Activated naive CD4-positive, alpha-beta T cell (primary cell): ENCODE data around the gene TFAP2E.

Experiments used
- DNase-seq, 4 experiments: peaks; one replicate each; lab custom pipeline; 2025; lab: John Stamatoyannopoulos, UW

TFAP2E gene

DNA sequence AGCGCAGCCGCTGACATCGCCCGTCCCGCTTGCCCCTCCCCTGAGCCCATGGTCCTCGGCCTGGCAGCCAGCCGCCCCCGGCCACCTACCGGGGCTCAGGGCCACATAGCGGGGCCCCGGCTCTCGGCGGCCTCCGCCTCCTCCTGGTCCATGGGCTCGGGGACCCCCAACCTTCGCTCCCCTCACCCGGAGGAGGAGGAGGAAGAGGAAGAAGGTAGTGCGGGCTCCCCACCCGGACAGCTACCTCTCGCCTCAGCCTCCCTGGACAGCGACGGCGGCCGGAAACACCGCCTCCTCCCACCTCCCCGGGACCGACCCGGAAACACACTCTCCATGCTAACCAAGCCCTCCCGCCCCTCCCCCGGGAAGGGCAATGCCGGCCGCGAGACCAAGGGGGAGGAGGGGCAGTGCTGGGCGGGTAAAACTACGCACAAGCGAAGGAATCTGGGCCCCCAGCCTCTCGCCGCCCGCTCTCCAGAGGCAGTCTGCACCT lies 15.9 kb upstream of the TFAP2E start, which contains the start of gene KIAA0319L:
Gene KIAA0319L (minus strand): TSS at position 286 of the 493 bp plus-strand sequence. CDS start 2,912 bp downstream, outside the sequence.
- DNase-seq: no peak

DNA sequence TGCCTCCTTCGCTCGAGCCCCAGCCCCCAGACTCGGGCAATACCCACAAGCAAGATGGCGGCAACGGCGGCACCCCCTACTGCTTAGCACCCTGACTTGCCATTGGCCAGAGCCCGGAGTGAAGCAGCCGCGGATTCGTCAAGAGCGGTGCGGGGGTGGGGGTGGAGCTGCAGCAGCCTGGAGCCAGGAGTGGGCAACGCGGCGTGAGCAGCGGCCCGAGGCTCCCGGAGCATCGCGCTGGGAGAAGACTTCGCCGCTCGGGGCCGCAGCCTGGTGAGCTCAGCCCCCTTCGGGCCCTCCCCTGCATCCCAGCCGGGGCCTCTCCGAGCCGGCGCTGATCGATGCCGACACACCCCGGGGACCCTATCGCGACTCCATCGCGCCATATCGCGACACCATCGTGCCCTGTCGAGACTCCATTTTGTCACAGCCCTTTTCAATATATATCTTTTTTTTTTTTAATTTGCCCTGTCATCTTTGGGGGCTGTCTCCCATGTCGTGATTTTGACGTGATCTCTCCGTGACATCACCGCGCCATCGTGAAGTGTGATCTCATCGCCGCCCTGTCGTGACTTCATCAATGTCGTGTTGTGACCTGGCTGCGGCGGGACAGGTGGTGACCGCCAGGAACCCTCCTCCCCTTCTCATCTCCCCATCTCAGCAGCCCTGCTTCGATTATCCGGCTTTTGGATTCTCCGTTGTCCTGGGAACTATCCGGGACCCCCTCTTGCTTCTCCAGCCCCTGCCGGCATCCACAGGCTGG lies 15.3 kb upstream of the TFAP2E start, which contains the start of gene NCDN:
Gene NCDN (plus strand): TSS at position 189 of the 763 bp plus-strand sequence. CDS start 392 bp downstream, at position 581.
- peak; percentile 89 to 90 (median 90) for DNase-seq

DNA sequence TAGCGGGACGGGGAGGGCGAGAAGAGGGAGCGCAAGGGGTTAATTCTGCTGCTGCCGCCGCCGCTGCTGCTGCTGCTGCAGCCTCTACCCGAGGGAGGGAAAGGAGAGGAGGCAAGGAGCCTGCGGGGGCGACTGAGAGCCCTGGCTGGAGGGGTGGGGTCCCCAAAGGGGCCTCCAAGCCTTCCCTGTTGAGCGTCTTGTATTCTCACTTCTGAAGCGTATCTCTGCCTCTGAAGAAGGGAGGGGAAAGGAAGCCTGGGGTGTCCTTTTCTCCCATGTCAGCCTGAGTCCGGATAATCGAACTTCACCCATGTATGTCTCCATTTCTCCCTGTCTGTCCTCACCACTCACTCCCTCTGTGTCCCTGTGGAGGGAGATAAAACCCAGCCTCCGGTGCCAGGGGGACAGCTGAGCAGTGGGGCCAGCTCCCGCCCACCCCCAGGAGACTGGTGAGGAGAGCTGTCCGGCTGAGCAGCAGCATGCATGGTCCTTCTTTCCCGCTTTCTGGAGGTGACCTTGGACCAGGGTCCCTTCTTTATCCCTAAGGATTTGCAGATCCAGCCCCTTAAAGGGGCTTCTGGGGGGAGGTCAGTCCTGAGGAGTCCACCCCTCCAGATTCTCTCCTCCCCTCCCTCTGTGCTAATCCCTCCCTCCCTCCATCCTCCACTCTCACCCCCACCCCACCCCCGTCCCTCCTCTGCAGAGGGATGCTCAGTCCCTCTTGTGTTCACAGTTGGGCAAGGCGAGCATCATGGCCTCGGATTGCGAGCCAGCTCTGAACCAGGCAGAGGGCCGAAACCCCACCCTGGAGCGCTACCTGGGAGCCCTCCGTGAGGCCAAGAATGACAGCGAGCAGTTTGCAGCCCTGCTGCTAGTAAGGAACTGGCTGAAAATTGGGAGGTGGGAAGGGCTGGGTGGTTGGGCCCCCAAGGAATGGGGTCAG lies 14.5 kb upstream of the TFAP2E start:
- peak in 1 of 4 experiments; percentile 12 for DNase-seq

DNA sequence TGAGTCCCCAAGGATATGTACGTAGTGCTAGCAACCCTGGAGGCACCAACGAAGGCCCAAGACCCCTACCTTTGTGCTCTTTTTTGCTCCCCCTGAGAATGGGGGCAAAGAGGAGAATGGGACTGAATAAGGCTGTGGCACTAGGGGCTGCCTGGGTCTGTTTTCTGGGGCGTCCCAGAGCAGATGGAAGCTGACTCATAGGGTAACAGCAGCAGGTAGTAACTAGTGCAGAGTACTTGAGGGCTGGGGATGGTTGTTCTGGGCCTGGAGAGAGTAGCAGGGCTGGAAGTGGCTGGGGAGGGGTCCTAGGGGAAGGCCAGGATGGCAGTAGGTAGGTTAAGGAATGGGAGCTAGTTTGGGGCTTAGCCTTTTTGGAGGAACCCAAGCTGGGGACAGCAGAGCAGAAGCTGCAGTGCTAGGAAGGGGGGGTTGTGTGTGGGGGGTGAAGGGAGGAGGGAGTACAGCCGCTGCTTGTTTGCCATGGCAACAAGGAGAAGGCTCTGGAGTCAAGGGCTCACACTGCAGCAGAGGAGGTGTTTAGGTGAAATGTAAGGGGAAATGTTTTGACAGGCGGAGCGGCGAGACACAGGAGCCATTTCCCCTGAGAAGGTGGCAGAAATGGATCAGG lies 13.7 kb upstream of the TFAP2E start:
- DNase-seq: no peak

DNA sequence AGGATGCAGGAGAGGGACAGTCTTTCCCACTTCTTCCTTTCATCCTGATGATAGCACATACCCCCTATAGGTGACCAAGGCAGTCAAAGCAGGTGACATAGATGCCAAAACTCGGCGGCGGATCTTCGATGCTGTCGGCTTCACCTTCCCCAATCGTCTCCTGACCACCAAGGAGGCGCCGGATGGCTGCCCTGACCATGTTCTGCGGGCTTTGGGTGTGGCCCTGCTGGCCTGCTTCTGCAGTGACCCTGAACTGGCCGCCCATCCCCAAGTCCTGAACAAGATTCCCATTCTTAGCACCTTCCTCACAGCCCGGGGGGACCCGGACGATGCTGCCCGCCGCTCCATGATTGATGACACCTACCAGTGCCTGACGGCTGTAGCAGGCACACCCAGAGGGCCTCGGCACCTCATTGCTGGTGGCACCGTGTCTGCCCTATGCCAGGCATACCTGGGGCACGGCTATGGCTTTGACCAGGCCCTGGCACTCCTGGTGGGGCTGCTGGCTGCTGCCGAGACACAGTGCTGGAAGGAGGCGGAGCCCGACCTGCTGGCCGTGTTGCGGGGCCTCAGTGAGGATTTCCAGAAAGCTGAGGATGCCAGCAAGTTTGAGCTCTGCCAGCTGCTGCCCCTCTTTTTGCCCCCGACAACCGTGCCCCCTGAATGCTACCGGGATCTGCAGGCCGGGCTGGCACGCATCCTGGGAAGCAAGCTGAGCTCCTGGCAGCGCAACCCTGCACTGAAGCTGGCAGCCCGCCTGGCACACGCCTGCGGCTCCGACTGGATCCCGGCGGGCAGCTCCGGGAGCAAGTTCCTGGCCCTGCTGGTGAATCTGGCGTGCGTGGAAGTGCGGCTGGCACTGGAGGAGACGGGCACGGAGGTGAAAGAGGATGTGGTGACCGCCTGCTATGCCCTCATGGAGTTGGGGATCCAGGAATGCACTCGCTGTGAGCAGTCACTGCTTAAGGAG lies 12.6 kb upstream of the TFAP2E start:
- DNase-seq: no peak

DNA sequence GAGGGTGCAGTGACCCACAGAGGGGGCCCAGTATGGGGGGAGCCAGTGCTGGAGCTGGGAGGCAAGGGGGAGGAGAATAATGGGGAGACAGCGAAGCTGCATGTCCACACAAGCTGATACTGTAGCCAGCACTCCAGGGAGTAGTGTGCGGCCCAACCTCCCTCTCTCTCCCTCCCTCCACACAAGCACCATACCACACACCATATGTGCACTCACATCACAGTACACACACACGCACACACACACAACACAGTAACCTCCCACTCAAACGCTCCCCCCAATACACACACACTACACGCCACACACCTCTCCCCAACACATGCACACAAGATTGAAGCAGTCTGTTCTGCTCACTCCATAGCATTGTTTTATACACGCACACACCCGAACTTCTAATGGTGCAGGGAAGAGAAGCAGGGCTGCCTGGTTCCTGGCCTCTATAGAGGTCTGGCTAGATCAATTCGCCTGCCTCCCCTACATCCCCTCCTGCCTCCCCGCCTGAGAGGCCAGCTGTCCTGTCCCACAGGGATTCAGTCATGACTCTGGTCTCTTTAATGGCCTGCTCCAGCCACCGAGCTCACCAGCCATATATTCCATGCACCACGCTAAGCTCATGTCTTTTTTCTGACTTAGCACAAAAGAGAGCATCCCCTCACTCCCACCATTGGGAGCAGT lies 11.7 kb upstream of the TFAP2E start:
- DNase-seq: no peak

DNA sequence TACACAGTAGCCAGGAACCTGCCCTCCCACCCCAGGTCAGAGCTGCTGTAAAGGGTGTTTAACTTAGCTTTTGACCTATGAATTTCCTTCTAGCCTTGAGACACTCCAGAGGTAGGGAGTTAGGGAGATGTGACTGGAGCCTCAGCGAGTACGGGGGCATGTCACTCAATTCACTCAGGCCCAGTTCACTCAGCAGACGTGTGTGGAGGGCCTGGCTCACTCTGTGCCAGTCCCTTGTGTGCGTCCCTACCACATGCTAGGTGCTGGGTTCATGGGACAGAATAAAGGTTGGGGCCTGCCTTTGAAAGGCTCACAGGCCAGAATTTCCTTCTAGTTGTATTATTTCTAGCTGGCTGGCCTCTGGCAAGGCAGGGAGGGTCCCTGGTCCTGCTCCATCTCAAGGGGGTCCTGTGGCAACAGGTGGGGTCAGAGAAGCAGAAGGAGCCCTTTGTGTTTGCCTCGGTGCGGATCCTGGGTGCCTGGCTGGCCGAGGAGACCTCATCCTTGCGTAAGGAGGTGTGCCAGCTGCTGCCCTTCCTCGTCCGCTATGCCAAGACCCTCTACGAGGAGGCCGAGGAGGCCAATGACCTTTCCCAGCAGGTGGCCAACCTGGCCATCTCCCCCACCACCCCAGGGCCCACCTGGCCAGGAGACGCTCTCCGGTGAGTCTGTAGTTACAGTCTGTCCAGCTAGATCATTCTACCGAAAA lies 11.0 kb upstream of the TFAP2E start:
- DNase-seq: no peak

DNA sequence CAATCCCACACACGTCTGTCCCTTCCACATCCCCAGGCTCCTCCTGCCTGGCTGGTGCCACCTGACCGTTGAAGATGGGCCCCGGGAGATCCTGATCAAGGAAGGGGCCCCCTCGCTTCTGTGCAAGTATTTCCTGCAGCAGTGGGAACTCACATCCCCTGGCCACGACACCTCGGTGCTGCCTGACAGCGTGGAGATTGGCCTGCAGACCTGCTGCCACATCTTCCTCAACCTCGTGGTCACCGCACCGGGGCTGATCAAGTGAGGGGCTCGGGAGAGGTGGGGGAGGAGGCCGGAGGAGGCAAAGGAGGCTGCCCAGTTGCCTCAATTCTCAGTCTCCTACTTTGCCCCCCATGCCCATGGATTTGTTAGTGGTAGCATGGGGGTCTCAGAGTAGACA lies 9.9 kb upstream of the TFAP2E start:
- DNase-seq: no peak

DNA sequence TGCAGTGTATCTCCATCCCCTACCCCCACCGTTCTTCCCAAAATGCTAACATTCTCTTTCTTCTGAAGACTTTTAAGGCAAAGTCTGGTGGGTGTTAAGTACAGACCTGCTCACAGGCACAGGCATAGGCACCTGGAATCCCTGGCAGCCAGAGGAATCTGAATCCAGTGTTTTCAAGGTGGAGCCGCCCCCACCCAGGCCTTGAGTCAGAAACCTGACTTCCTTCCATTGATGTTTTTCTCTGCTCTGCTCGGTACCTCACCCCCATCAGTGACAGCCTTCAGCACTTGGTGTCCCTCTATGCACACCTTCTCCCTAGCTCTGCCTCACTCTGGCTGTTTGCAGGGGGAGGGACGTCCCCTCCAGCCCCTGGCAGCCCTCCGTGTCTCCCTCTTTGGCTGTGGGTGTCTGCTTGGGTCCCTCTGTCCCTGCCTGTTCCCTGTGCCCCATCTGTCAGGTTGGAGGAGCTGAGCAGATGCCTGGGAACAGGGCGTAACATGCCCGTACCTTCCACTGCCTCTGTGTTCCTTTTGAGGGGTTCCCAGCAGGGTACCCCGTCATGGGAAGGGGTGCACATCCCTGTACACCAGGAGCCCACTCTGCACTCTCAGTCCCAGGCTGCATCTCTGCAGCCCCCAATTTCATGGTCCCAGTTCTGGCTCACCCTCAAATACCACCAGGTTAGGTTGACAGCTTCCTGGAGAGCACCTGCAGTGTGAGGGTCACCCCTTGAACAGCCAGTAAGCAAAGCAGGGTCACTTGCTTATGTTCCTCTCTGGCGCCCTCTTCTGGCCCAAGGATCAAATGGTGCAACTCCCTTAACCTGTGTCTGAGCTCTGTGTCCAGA lies 8.9 kb upstream of the TFAP2E start:
- DNase-seq: peak in 3 of 4 experiments; percentile 59 to 72 (median 62)

DNA sequence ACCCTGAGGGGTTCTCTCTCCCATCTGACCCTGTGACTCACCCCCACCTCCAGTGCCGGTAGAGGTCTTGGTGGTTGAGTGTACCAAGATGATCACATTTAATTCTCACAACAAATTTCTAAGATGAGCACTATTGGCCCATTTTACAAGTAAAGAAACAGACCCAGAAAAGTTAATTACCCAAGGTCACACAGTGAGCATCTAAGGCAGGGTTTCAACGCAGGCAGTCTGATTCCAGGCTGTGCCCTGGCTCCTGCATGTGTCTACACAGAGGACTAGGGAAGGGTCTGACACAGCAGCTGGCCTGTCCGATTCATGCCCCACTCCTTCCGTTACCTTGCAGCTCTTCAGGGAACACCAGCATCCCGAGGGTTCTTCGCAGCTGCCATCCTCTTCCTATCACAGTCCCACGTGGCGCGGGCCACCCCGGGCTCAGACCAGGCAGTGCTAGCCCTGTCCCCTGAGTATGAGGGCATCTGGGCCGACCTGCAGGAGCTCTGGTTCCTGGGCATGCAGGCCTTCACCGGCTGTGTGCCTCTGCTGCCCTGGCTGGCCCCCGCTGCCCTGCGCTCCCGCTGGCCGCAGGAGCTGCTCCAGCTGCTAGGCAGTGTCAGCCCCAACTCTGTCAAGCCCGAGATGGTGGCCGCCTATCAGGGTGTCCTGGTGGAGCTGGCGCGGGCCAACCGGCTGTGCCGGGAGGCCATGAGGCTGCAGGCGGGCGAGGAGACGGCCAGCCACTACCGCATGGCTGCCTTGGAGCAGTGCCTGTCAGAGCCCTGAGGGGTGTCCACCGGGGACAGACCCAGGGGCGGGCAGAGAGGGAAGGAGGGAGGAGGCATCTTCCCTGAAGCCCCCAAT lies 8.0 kb upstream of the TFAP2E start:
- DNase-seq: no peak

DNA sequence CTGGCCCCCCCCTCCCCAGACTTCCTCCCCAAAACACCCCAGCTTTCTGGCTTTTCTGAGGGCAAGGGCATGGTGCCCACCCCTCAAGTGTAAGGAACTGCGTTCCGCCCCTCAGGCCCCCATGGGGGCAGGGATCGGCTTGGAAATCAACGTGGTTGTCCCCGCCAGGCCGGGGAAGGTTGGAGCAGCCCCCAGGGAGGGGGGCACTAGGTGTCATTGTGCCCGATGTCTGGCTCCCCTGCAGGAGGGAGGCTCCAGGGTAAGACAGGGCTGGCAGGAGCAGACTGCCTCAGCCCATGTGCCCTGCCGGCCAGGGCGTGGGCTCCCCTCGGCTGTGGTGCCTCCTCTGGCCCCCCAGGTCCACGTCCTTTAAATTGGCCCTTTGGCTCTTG lies 7.4 kb upstream of the TFAP2E start:
- no peak for DNase-seq

DNA sequence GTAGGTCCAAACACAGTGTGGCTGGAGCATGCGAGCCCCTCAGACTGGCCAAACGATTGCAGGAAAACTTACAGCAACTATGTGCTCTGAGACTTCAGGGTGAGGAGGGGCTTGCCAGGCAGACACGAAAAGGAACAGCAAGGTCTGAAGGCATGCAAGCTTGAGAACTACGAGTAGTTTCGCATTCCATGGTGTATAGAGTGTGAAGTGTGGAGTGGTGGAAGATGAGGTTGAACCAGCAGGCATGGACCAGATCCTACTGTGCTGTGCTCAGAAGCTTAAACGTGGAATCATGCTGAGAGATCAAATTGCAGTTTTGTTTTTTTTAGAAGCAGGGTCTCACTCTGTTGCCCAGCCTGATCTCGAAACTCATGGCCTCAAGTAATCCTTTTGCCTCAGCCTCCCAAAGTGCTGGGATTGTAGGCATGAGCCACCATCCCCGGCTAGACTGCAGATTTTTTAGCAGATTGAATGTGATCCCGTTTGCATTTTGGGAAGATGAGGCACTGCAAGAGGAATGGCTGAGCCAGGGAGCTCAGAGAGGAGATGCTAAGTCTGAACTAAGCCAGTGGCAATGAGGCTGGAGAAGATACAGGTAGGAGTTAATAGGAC lies 5.1 kb upstream of the TFAP2E start:
- DNase-seq: no peak

DNA sequence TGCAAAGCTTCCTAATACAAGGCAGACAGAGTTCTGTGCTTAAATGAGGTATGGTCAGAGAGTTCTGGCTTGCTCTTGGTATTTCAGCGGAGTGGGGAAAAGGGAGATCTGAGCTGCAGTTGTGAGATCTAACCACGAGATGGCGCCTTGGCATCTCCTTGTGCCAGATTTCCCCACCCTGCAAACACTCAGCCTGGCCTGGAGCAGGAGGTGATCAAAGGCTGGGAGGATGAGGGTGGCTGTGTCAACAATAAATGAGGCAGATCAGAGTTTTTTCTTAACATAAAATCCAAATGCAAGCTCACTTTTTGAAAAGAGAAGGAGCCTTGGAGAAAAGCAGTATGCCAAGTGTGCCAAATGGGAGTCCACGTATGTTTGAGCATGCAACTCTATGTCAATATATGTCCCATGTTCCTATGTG lies 4.1 kb upstream of the TFAP2E start:
- DNase-seq: peak in 3 of 4 experiments; percentile 16 to 29 (median 24)

DNA sequence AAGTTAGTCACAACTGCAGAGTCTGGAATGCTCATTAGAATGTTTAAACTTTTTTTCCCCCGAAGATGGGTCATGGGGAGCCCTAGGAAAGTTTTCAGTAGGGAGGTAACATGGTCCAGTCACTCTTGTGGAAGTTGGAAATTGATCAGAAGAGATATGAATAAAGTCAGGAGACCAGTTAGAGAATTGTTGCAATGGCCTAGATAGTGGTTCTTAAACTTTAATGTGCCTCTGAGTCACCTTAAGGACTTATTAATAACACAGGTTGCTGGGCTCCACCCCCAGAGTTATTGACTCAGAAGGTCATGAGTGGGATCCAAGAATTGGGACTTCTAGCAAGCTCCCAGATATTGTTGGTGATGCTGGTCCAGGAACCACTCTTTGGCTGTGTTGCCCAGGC lies 3.2 kb upstream of the TFAP2E start:
- no peak for DNase-seq

DNA sequence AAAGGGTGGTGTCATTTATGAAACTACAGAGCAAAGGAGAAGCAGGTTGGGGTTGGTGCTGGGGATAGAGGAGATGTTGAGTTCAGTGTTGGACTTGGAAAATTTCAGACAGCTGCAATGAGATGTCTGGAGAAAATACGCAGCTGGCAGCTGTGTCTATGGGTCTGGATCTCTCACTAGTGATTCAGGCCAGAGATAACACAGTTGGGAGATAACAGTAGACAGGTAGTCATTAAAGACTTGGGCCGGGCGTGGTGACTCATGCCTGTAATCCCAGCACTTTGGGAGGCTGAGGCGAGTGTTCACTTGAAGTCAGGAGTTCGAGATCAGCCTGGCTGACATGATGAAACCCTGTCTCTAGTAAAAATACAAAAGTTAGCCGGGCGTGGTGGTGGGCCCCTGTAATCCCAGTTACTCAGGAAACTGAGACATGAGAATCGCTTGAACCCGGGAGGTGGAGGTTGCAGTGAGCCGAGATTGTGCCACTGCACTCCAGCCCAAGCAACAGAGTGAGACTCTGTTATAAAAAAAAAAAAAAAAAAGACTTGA lies 2.5 kb upstream of the TFAP2E start:
- DNase-seq: no peak

DNA sequence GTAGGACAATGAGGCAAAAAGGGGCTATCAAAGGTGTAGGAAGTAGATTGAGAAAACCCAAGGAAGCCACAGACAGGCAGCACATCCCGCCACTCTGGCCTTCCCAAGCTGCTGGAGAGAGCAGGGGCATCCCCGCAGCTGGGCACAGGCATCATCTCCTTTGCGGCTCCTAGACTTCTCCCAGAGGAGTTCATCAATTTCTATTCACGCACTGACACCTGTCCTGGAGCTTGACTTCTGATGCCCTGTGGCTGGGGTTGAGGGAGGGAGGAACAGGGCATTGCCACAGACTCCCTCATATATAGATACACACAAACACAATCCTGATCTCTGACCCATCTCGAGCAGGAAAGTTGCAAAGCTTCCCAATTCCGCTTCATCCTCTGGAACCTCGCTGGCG lies 1.9 kb upstream of the TFAP2E start:
- DNase-seq: no peak

DNA sequence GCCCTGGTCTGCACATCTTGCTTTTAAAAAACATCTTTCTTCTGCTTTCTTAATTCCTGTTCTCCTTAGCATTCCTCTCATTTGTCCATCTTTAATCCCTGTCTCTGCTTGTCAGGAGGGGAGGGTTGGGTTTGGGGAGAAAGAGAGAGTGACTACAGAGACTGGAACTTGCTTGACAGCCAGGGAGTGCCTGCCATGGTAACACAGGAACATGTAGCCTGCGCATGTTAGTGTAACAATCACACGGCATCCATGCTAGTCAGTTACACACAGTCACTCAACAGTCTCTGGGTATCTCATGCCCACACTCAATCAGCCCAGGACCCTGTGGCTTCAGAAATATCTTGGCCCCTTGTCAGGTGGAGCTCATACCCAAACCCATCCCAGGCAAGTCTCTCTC lies 818 bp upstream of the TFAP2E start:
- no peak for DNase-seq
